H1 (cell line): ENCODE measurements around the gene KAT14. TPM values are rescaled to one million over a fixed set of nuclear protein-coding genes. Genes with fewer than 3 reads are reported as not detected.

Experiments
- CTCF ChIA-PET: fragments of 300-600 bp; sonication (Branson Sonifier 250); formaldehyde crosslinking; loops from one replicate; lab custom pipeline; 2021; ENCODE audit not compliant: partially characterized antibody; lab: Charles Lee
- POLR2A ChIA-PET: fragments of 300-600 bp; sonication (Branson Sonifier 250); formaldehyde crosslinking; loops from one replicate; lab custom pipeline; 2021; ENCODE audit warnings: inconsistent platforms; ENCODE audit not compliant: partially characterized antibody; lab: Charles Lee
- DNase-seq, 2 experiments: peaks; one replicate each; pipeline versions ENCODE4 v3.0.0 to v3.0.0-alpha.2; 2010 to 2022; ENCODE audit warnings: low spot score in 2 of 2, low read depth in 1 of 2, mixed read lengths in 1 of 2
- FAIRE-seq: peaks from 2 replicates; lab custom pipeline; 2011; peaks lifted over from hg19 to GRCh38; lab: Jason Lieb, UNC
- H2AFZ ChIP-seq: 2 replicates; pipeline ENCODE4 v1.8.1; 2012; ENCODE audit warnings: low read length, inconsistent platforms
- H2AK5ac ChIP-seq: 2 replicates; pipeline ENCODE4 v1.6.1; 2013; ENCODE audit warnings: low read depth, low read length
- H2BK120ac ChIP-seq: replicated peaks from 2 replicates; pipeline ENCODE3; 2013; ENCODE audit warnings: low read depth, low read length, inconsistent platforms
- H2BK12ac ChIP-seq: 2 replicates; pipeline ENCODE4 v1.6.1; 2013; ENCODE audit warnings: low read depth, low read length
- H2BK15ac ChIP-seq: 2 replicates; pipeline ENCODE4 v1.6.1; 2013; ENCODE audit warnings: low read length
- H2BK20ac ChIP-seq: 2 replicates; pipeline ENCODE4 v1.6.1; 2013; ENCODE audit warnings: low read length
- H2BK5ac ChIP-seq: 2 replicates; pipeline ENCODE4 v1.6.1; 2013; ENCODE audit warnings: low read depth, low read length
- H3K14ac ChIP-seq: 2 replicates; pipeline ENCODE4 v1.6.1; 2013; ENCODE audit warnings: inconsistent platforms; ENCODE audit not compliant: insufficient read length
- H3K18ac ChIP-seq: 2 replicates; pipeline ENCODE4 v1.6.1; 2013; ENCODE audit warnings: low read length; ENCODE audit errors: extremely low read depth
- H3K23ac ChIP-seq: 2 replicates; pipeline ENCODE4 v1.6.1; 2013; ENCODE audit warnings: inconsistent platforms; ENCODE audit not compliant: insufficient read length
- H3K23me2 ChIP-seq: 2 replicates; pipeline ENCODE4 v1.6.1; 2013; ENCODE audit warnings: low read depth, low read length
- H3K27ac ChIP-seq: 2 replicates; pipeline ENCODE4 v1.6.1; 2011; ENCODE audit warnings: low read depth, low read length, inconsistent platforms
- H3K27me3 ChIP-seq, 4 experiments: replicated peaks in 1 of 4; 1 replicate in 1 of 4; 2 replicates in 3 of 4; pipeline versions ENCODE4 v1.6.1 to v1.8.1; 2011 to 2013; ENCODE audit warnings: low read length in 3 of 4, mild to moderate bottlenecking in 3 of 4, inconsistent platforms in 2 of 4, mixed read lengths in 2 of 4, moderate library complexity in 1 of 4; ENCODE audit not compliant: control insufficient read depth in 3 of 4, insufficient read depth in 3 of 4; ENCODE audit errors: extremely low read depth in 1 of 4
- H3K36me3 ChIP-seq, 4 experiments: 2 replicates each; pipeline versions ENCODE4 v1.6.1 to v1.8.1; 2011 to 2013; ENCODE audit warnings: mild to moderate bottlenecking in 4 of 4, low read length in 3 of 4, moderate library complexity in 2 of 4, control low read depth in 1 of 4, inconsistent platforms in 1 of 4; ENCODE audit not compliant: insufficient read depth in 4 of 4, control insufficient read depth in 2 of 4
- H3K4ac ChIP-seq: replicated peaks from 2 replicates; pipeline ENCODE3; 2013; ENCODE audit warnings: low read length, low read depth, mixed read lengths, inconsistent platforms; ENCODE audit not compliant: insufficient read length
- H3K4me1 ChIP-seq, 4 experiments: replicated peaks in 1 of 4; 1 replicate in 1 of 4; 2 replicates in 3 of 4; pipeline versions ENCODE4 v1.6.1 to v1.8.1; 2011 to 2013; ENCODE audit warnings: low read length in 3 of 4, inconsistent platforms in 2 of 4, mixed read lengths in 1 of 4; ENCODE audit not compliant: insufficient read depth in 4 of 4, control insufficient read depth in 3 of 4
- H3K4me2 ChIP-seq, 2 experiments: 2 replicates each; pipeline versions ENCODE4 v1.6.1 to v1.8.1; 2011 to 2013; ENCODE audit warnings: low read depth in 2 of 2, low read length in 2 of 2, control low read depth in 1 of 2, inconsistent platforms in 1 of 2, mild to moderate bottlenecking in 1 of 2; ENCODE audit not compliant: insufficient read depth in 1 of 2
- H3K4me3 ChIP-seq, 4 experiments: fragments of 200-600, 300-600 bp in 1 of 4; sonication (generic), shearing (Covaris generic), sonication (Bioruptor Twin) in 1 of 4; 2 replicates each; pipeline versions ENCODE4 v1.5.1 to v1.8.1; 2011 to 2016; ENCODE audit warnings: low read length in 4 of 4, low read depth in 3 of 4, control low read depth in 2 of 4, inconsistent platforms in 2 of 4, mild to moderate bottlenecking in 2 of 4, mixed read lengths in 1 of 4, moderate library complexity in 1 of 4; ENCODE audit not compliant: insufficient read depth in 2 of 4; ENCODE audit errors: extremely low read depth in 1 of 4
- H3K56ac ChIP-seq: replicated peaks from 2 replicates; pipeline ENCODE3; 2013; ENCODE audit warnings: low read depth, mild to moderate bottlenecking, mixed read lengths, low read length, inconsistent platforms; ENCODE audit not compliant: insufficient read length
- H3K79me1 ChIP-seq: 2 replicates; pipeline ENCODE4 v1.6.1; 2013; ENCODE audit warnings: low read depth, low read length, control low read depth
- H3K79me2 ChIP-seq, 2 experiments: 2 replicates each; pipeline versions ENCODE4 v1.6.1 to v1.8.1; 2012 to 2013; ENCODE audit warnings: low read length in 2 of 2, mild to moderate bottlenecking in 2 of 2, inconsistent platforms in 1 of 2; ENCODE audit not compliant: insufficient read depth in 2 of 2, control insufficient read depth in 1 of 2
- H3K9ac ChIP-seq, 4 experiments: replicated peaks in 1 of 4; 1 replicate in 1 of 4; 2 replicates in 3 of 4; pipeline versions ENCODE4 v1.6.1 to v1.8.1; 2011 to 2013; ENCODE audit warnings: low read depth in 3 of 4, low read length in 3 of 4, control low read depth in 2 of 4, mild to moderate bottlenecking in 2 of 4, moderate library complexity in 2 of 4, inconsistent platforms in 1 of 4; ENCODE audit errors: extremely low read depth in 1 of 4
- H3K9me3 ChIP-seq, 2 experiments: 2 replicates each; pipeline versions ENCODE4 v1.6.1 to v1.8.1; 2012 to 2013; ENCODE audit warnings: mild to moderate bottlenecking in 2 of 2, moderate library complexity in 2 of 2, control low read depth in 1 of 2, inconsistent platforms in 1 of 2, low read depth in 1 of 2, low read length in 1 of 2, mixed read lengths in 1 of 2; ENCODE audit not compliant: insufficient read depth in 2 of 2
- H4K20me1 ChIP-seq, 2 experiments: replicated peaks in 1 of 2; 2 replicates each; pipeline versions ENCODE3 to v1.8.1; 2011 to 2013; ENCODE audit warnings: inconsistent platforms in 2 of 2, low read length in 2 of 2, mild to moderate bottlenecking in 1 of 2; ENCODE audit not compliant: insufficient read depth in 2 of 2, control insufficient read depth in 1 of 2
- H4K5ac ChIP-seq: 2 replicates; pipeline ENCODE4 v1.6.1; 2013; ENCODE audit warnings: low read length, low read depth, mixed read lengths, inconsistent platforms; ENCODE audit not compliant: insufficient read length
- H4K8ac ChIP-seq: 2 replicates; pipeline ENCODE4 v1.8.0; 2013; ENCODE audit warnings: mild to moderate bottlenecking, moderate library complexity, low read length, inconsistent platforms; ENCODE audit not compliant: insufficient read depth; ENCODE audit errors: extremely low read depth
- H4K91ac ChIP-seq: replicated peaks from 2 replicates; pipeline ENCODE3; 2013; ENCODE audit warnings: low read length, mixed read lengths, inconsistent platforms; ENCODE audit not compliant: insufficient read length
- ATF2 ChIP-seq: IDR thresholded peaks from 2 replicates; pipeline ENCODE4 v1.6.1; 2012; ENCODE audit warnings: low read length, inconsistent platforms
- BACH1 ChIP-seq: IDR thresholded peaks from 2 replicates; pipeline ENCODE4 v1.6.1; 2012; ENCODE audit warnings: low read length, improper control_type of control experiment
- BCL11A ChIP-seq, 2 experiments: IDR thresholded peaks; one replicate each; pipeline ENCODE4 v1.6.1; 2011; ENCODE audit warnings: low read depth in 2 of 2, low read length in 2 of 2, mild to moderate bottlenecking in 2 of 2
- CEBPB ChIP-seq: IDR thresholded peaks from 2 replicates; pipeline ENCODE4 v1.6.1; 2012; ENCODE audit warnings: low read depth, low read length
- EP300 ChIP-seq, 2 experiments: IDR thresholded peaks; 1 replicate in 1 of 2; 2 replicates in 1 of 2; pipeline ENCODE4 v1.6.1; 2011 to 2012; ENCODE audit warnings: low read depth in 2 of 2, low read length in 2 of 2, mild to moderate bottlenecking in 2 of 2, borderline replicate concordance in 1 of 2, inconsistent platforms in 1 of 2, moderate library complexity in 1 of 2
- GABPA ChIP-seq: IDR thresholded peaks from 2 replicates; pipeline ENCODE4 v1.6.1; 2011; ENCODE audit warnings: mild to moderate bottlenecking, low read length, moderate library complexity, borderline replicate concordance; ENCODE audit not compliant: insufficient read depth
- JUND ChIP-seq: IDR thresholded peaks from 2 replicates; pipeline ENCODE4 v1.6.1; 2011; ENCODE audit warnings: mild to moderate bottlenecking, improper control_type of control experiment, low read length
- RAD21 ChIP-seq, 2 experiments: IDR thresholded peaks in 1 of 2; conservative IDR thresholded peaks in 1 of 2; 2 replicates each; pipeline ENCODE4 v1.6.1; 2011; ENCODE audit warnings: low read depth in 2 of 2, low read length in 2 of 2, improper control_type of control experiment in 1 of 2, inconsistent platforms in 1 of 2, mild to moderate bottlenecking in 1 of 2, moderate library complexity in 1 of 2
- RXRA ChIP-seq: IDR thresholded peaks from 2 replicates; pipeline ENCODE4 v1.6.1; 2011; ENCODE audit warnings: low read depth, mild to moderate bottlenecking, low read length, moderate library complexity; ENCODE audit not compliant: insufficient read depth
- SP2 ChIP-seq: IDR thresholded peaks from 2 replicates; pipeline ENCODE4 v1.6.1; 2012; ENCODE audit warnings: mild to moderate bottlenecking, low read length, inconsistent platforms
- TBP ChIP-seq: IDR thresholded peaks from 2 replicates; pipeline ENCODE4 v1.6.1; 2011; ENCODE audit warnings: low read depth, low read length, improper control_type of control experiment
- YY1 ChIP-seq: IDR thresholded peaks from 2 replicates; pipeline ENCODE4 v1.6.1; 2011; ENCODE audit warnings: low read depth, mild to moderate bottlenecking, low read length
- WGBS, 2 experiments: shearing (Covaris generic) in 1 of 2; methylation state at CpG; one replicate each; pipeline versions ENCODE4 v1.1.6 to v1.1.7; 2013 to 2015; ENCODE audit warnings: low lambda C conversion rate in 2 of 2, mixed read lengths in 2 of 2, inconsistent platforms in 1 of 2, low coverage in 1 of 2, missing lambda C conversion rate in 1 of 2; ENCODE audit not compliant: insufficient replicate concordance in 2 of 2, insufficient coverage in 1 of 2, insufficient read length in 1 of 2; ENCODE audit errors: extremely low coverage in 1 of 2, missing lambda C conversion rate in 1 of 2; 5-methylcytosine and 5-hydroxymethylcytosine counted together
- polyA plus RNA-seq, 7 experiments: library from polyadenylated mRNA; depleted of rRNA in 3 of 7; stranded (reverse) in 5 of 7; unstranded in 2 of 7; fragments of >200 nt in 5 of 7; fragments of 200-250 nt in 2 of 7; gene quantifications; 1 replicate in 5 of 7; 2 replicates in 1 of 7; 4 replicates in 1 of 7; pipeline versions ENCODE4 v1.2.1 to v1.2.3, GENCODE V29; 2011 to 2013; ENCODE audit warnings: missing spikeins in 2 of 7, mixed read lengths in 2 of 7
- total RNA-seq: library from RNA; stranded (reverse); fragmentation: NEBNext Ultra II Directional; extraction: Animal tissue kit (Norgen Biotek cat#: 25700); gene quantifications from 2 replicates; pipeline ENCODE4 v1.2.1, GENCODE V29; 2021

The KAT14 gene
- total and polyA plus RNA-seq, 2 of the 8 experiments (the other 6 are each of a cell fraction or from before 2014, with no cell fraction given), result 17.3 to 29.3 TPM

- no peak overlapping the region for H2BK120ac ChIP-seq
- no peak overlapping the region for H2BK15ac ChIP-seq
- H2AK5ac ChIP-seq, result no peak overlapping the region
- H3K79me2 ChIP-seq, result no peaks in the 10 kb centered on the region
- H4K91ac ChIP-seq, result no peak overlapping the region
- no peak for FAIRE-seq
- H3K36me3 ChIP-seq, result no peaks in the 10 kb centered on the region
- no peaks in the 10 kb centered on the region for H3K9me3 ChIP-seq
- H3K27ac ChIP-seq, result no peak overlapping the region
- 0 out of 7 replicates have a peak, but pooled peaks cover 0 to 3% (median 0%) of the 10 kb centered on the region in 4 experiments for H3K4me1 ChIP-seq
- WGBS, 2 experiments, result 88% methylated on average over 1 of the region's 1 CpG; no CpG with 5 or more reads in 1 of the 2 experiments
- H4K20me1 ChIP-seq, result no peaks in the 10 kb centered on the region
- ChIA-PET CTCF (interaction anchor here (0.6 kb wide), 1 partner anchor 852 kb away, joined by 3 read pairs; no protein-coding TSS in a partner anchor), POLR2A (interaction anchor here (1.5 kb wide), 1 partner anchor 35 kb away, joined by 3 read pairs; the partner anchor contains the start of genes KAT14 and PET117)
- no peaks in the 10 kb centered on the region for H3K27me3 ChIP-seq
- H3K4me2 ChIP-seq, result no peak overlapping the region
- no peak overlapping the region for H2AFZ ChIP-seq
- no peak overlapping the region for H4K8ac ChIP-seq
- H3K23me2 ChIP-seq, result no peaks in the 10 kb centered on the region
- H3K23ac ChIP-seq, result no peak overlapping the region
- no peak overlapping the region for H2BK12ac ChIP-seq
- H3K79me1 ChIP-seq, result no peaks in the 10 kb centered on the region
- no peak overlapping the region for H3K4me3 ChIP-seq
- no peak overlapping the region for H2BK5ac ChIP-seq
- no peak overlapping the region for H3K4ac ChIP-seq
- no peak overlapping the region for H3K56ac ChIP-seq
- H3K18ac ChIP-seq, result no peak overlapping the region
- no peak overlapping the region for H4K5ac ChIP-seq
- H3K14ac ChIP-seq, result no peak overlapping the region
- no peak overlapping the region for H3K9ac ChIP-seq
- no peak for DNase-seq
- H2BK20ac ChIP-seq, result no peak overlapping the region
- no peak for TF ChIP-seq BACH1
- no peak for TF ChIP-seq BCL11A (IDR thresholded peaks at IDR 0.05; ENCODE audit: low read depth in 2 of 2, low read length in 2 of 2)
- TF ChIP-seq EP300 (IDR thresholded peaks at IDR 0.05; ENCODE audit: borderline replicate concordance in 1 of 2, low read depth in 2 of 2, low read length in 2 of 2), result no peak
- no peak for TF ChIP-seq SP2
- no peak for TF ChIP-seq JUND
- TF ChIP-seq RAD21 (IDR thresholded peaks at IDR 0.05 in 1 of 2, conservative IDR thresholded peaks at IDR 0.05 in 1 of 2; ENCODE audit: low read depth in 2 of 2, low read length in 2 of 2), result no peak
- no peak for TF ChIP-seq CEBPB
- TF ChIP-seq ATF2, result no peak
- TF ChIP-seq RXRA, result no peak
- no peak for TF ChIP-seq TBP
- TF ChIP-seq GABPA, result no peak
- no peak for TF ChIP-seq YY1
Observed at GRCh38 chr20:18103497-18103896, 34.2 kb upstream of the KAT14 start.
